ENCODE data around the gene ZNF366.

- no peak for TF ChIP-seq ZFP3 (CRISPR knock-in tag; IDR thresholded peaks at IDR 0.05)
- TF ChIP-seq ZNF70 (CRISPR knock-in tag; IDR thresholded peaks at IDR 0.05), result no peak
- no peak for TF ChIP-seq PPARA (CRISPR knock-in tag; IDR thresholded peaks at IDR 0.05; ENCODE audit: borderline replicate concordance)
- no peak for TF ChIP-seq CSRNP3 (CRISPR knock-in tag; IDR thresholded peaks at IDR 0.05)
- TF ChIP-seq TCF4 (CRISPR knock-in tag; IDR thresholded peaks at IDR 0.05; ENCODE audit: borderline replicate concordance), result no peak
- no peak for TF ChIP-seq SNAI2 (CRISPR knock-in tag; IDR thresholded peaks at IDR 0.05)
- TF ChIP-seq ARNTL (CRISPR knock-in tag; IDR thresholded peaks at IDR 0.05; ENCODE audit: borderline replicate concordance, low read depth), result no peak
- no peak for TF ChIP-seq OSR1 (CRISPR knock-in tag; IDR thresholded peaks at IDR 0.05)
- TF ChIP-seq TOX (CRISPR knock-in tag; IDR thresholded peaks at IDR 0.05; ENCODE audit: borderline replicate concordance), result no peak
Measured at GRCh38 chr5:72433522-72433921, 73.7 kb downstream of the ZNF366 start.

All from SK-N-SH treated with all-trans-retinoic acid at 6 μM for 48 hours (cell line).